Stomach (tissue), 4 donors: ENCODE data around the gene TFEB.

Source experiments
- CTCF ChIP-seq, 7 experiments: fragments of 450-650 bp in 4 of 7; fragments of 200-600 bp in 3 of 7; sonication (generic) in 3 of 7; IDR thresholded peaks; one replicate each; pipeline ENCODE4 v1.5.1; 2016 to 2019; ENCODE audit warnings: antibody characterized with exemption in 7 of 7, control low read depth in 2 of 7, mild to moderate bottlenecking in 1 of 7
- POLR2A ChIP-seq, 4 donors: fragments of 450-650 bp; IDR thresholded peaks; one replicate each; pipeline ENCODE4 v1.6.1; 2016; ENCODE audit warnings: antibody characterized with exemption in 4 of 4, control low read depth in 2 of 4, mild to moderate bottlenecking in 1 of 4, moderate library complexity in 1 of 4
- POLR2AphosphoS5 ChIP-seq, 3 donors: sonication (generic); formaldehyde crosslinking; IDR thresholded peaks; one replicate each; pipeline ENCODE4 v1.6.1; 2016; ENCODE audit warnings: antibody characterized with exemption in 3 of 3

- TF ChIP-seq CTCF (IDR thresholded peaks at IDR 0.05) (no peak), POLR2AphosphoS5 (IDR thresholded peaks at IDR 0.05) (no peak), POLR2A (IDR thresholded peaks at IDR 0.05) (no peak)
Measured at GRCh38 chr6:41728073-41728936, 7.1 kb downstream of the TFEB start.
